ENCODE data around the gene GABRG3.

DNA sequence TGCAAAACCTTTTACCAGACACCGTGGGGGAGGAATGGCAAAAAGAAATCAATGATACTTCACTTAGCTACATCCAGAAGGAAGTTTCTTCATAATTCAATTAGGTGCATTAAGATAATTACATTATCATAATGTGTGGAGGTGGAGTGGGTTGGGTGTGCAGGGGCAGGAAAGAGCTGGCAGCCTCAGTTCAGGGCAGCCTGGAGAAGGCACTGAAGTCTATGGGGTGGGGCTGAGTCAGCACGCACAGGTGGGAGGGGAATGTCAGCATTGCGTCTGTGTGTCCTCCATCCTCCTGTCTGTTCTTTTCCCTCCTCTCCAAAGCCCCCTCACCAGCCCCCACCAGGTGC is 278.8 kb downstream of the GABRG3 start:
- TF ChIP-seq POLR2A (IDR thresholded peaks at IDR 0.05; ENCODE audit: low read depth, low read length) = no peak
- TF ChIP-seq POLR2AphosphoS5 (IDR thresholded peaks at IDR 0.05; ENCODE audit: insufficient read depth, low read depth, low read length) = no peak
- TF ChIP-seq, protein P1, sequence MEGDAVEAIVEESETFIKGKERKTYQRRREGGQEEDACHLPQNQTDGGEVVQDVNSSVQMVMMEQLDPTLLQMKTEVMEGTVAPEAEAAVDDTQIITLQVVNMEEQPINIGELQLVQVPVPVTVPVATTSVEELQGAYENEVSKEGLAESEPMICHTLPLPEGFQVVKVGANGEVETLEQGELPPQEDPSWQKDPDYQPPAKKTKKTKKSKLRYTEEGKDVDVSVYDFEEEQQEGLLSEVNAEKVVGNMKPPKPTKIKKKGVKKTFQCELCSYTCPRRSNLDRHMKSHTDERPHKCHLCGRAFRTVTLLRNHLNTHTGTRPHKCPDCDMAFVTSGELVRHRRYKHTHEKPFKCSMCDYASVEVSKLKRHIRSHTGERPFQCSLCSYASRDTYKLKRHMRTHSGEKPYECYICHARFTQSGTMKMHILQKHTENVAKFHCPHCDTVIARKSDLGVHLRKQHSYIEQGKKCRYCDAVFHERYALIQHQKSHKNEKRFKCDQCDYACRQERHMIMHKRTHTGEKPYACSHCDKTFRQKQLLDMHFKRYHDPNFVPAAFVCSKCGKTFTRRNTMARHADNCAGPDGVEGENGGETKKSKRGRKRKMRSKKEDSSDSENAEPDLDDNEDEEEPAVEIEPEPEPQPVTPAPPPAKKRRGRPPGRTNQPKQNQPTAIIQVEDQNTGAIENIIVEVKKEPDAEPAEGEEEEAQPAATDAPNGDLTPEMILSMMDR (IDR thresholded peaks at IDR 0.05; ENCODE audit: extremely low read depth in 1 of 2, insufficient read depth in 1 of 2, low read depth in 1 of 2, low read length in 2 of 2) = no peak
- TF ChIP-seq, protein P2, sequence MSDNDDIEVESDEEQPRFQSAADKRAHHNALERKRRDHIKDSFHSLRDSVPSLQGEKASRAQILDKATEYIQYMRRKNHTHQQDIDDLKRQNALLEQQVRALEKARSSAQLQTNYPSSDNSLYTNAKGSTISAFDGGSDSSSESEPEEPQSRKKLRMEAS (IDR thresholded peaks at IDR 0.05; ENCODE audit: insufficient read depth, insufficient read length) = no peak

All from endothelial cell of umbilical vein (primary cell).